MM.1S (cell line): ENCODE results near the gene CATSPERD.

Experiments used
- EZH2 ChIP-seq: fragments of 300-600 bp; sonication (generic); optimal IDR thresholded peaks from 2 replicates; pipeline ENCODE3; 2017; ENCODE audit warnings: low read depth, mild to moderate bottlenecking, antibody characterized with exemption, low read length, mixed read lengths
- TF ChIP-seq, protein P1 (sequence below): fragments of 300-600 bp; sonication (generic); IDR thresholded peaks from 2 replicates; pipeline ENCODE4 v1.5.1; 2016; ENCODE audit warnings: antibody characterized with exemption, low read length, mixed read lengths

DNA sequence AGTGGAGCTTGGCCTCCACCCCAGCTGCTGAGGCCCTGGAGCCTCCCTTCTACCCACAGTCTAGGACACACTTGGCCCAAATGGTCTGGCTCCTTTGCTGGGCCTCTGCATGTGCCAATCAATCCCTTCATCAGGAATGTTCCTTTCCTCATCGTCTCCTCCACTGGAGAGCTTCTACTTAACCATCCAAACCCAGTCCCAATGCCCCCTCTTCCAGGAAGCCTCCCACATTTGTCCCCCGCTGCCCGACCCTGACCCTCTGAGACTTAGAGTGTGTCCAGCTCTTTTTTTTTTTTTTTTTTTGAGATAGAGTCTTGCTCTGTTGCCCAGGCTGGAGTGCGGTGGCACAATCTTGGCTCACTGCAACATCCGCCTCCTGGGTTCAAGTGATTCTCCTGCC, 68.0 kb downstream of the CATSPERD start:
- TF ChIP-seq, protein P1, sequence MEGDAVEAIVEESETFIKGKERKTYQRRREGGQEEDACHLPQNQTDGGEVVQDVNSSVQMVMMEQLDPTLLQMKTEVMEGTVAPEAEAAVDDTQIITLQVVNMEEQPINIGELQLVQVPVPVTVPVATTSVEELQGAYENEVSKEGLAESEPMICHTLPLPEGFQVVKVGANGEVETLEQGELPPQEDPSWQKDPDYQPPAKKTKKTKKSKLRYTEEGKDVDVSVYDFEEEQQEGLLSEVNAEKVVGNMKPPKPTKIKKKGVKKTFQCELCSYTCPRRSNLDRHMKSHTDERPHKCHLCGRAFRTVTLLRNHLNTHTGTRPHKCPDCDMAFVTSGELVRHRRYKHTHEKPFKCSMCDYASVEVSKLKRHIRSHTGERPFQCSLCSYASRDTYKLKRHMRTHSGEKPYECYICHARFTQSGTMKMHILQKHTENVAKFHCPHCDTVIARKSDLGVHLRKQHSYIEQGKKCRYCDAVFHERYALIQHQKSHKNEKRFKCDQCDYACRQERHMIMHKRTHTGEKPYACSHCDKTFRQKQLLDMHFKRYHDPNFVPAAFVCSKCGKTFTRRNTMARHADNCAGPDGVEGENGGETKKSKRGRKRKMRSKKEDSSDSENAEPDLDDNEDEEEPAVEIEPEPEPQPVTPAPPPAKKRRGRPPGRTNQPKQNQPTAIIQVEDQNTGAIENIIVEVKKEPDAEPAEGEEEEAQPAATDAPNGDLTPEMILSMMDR = no peak
- TF ChIP-seq EZH2 = no peak
